Measurements from ENCODE around the gene MIB2.

The MIB2 gene

GRCh38 chr1:1677718-1678580 is 62.6 kb downstream of the MIB2 start:
- no peak overlapping the region for H3K4me3 ChIP-seq (ENCODE audit: low read depth, low read length)

- no peak overlapping the region for H3K4me3 ChIP-seq (ENCODE audit: low read depth, low read length)
Measured at GRCh38 chr1:1678581-1679380, 63.5 kb downstream of the MIB2 start.
